Stimulated activated naive CD4-positive, alpha-beta T cell (primary cell): ENCODE data around the gene POLE2.
A peak's percentile ranks its signal among the peaks of the same experiment; 100 is the strongest.
"Not testable (repeated sequence)": the region's sequence is repeated elsewhere in the genome, so short reads cannot be mapped to it uniquely, and the experiment has no call there.

Experiments used
- DNase-seq, 6 experiments: peaks; one replicate each; lab custom pipeline; 2025; lab: John Stamatoyannopoulos, UW

Gene POLE2

GRCh38 chr14:49687942-49688700, at the start of gene POLE2:
TSS of gene POLE2 (minus strand) at chr14:49688214. CDS start at chr14:49688203, 11 bp downstream.
- peak; percentile 34 to 67 (median 59) for DNase-seq

GRCh38 chr14:49735669-49736068, 47.7 kb upstream of the POLE2 start:
- DNase-seq = not testable (repeated sequence)

- no peak for DNase-seq
These were observed 45.8 kb upstream of the POLE2 start for GRCh38 chr14:49733836-49734235.

- DNase-seq = no peak
These were observed 44.9 kb upstream of the POLE2 start for GRCh38 chr14:49732896-49733295.

- DNase-seq = no peak
These were observed 39.2 kb upstream of the POLE2 start for GRCh38 chr14:49727171-49727570.

GRCh38 chr14:49721733-49722435, 33.9 kb upstream of the POLE2 start:
- not testable (repeated sequence) for DNase-seq

GRCh38 chr14:49720744-49721143, 32.7 kb upstream of the POLE2 start:
- DNase-seq = no peak

GRCh38 chr14:49710993-49711392, 23.0 kb upstream of the POLE2 start:
- not testable (repeated sequence) for DNase-seq

GRCh38 chr14:49704471-49704870, 16.5 kb upstream of the POLE2 start:
- not testable (repeated sequence) for DNase-seq

GRCh38 chr14:49703965-49704364, 16.0 kb upstream of the POLE2 start:
- DNase-seq = no peak

GRCh38 chr14:49702725-49703124, 14.7 kb upstream of the POLE2 start:
- DNase-seq = no peak

GRCh38 chr14:49693735-49694124, 5.7 kb upstream of the POLE2 start:
- DNase-seq = not testable (repeated sequence)

GRCh38 chr14:49692811-49693734, 5.1 kb upstream of the POLE2 start, which contains the start of gene KLHDC1:
TSS of gene KLHDC1 (plus strand) at chr14:49693120. CDS start at chr14:49693195, 75 bp downstream.
- DNase-seq = peak; percentile 68 to 83 (median 76)

GRCh38 chr14:49692193-49692757, 4.3 kb upstream of the POLE2 start:
- DNase-seq = peak in 1 of 6 experiments; percentile 11

GRCh38 chr14:49691031-49691430, 3.0 kb upstream of the POLE2 start:
- DNase-seq = no peak

- DNase-seq = peak in 1 of 6 experiments; percentile 6
These were observed 652 bp upstream of the POLE2 start for GRCh38 chr14:49688701-49689030.

- DNase-seq = no peak
These were observed 1.6 kb downstream of the POLE2 start for GRCh38 chr14:49686425-49686824.

- DNase-seq = no peak
These were observed 8.7 kb downstream of the POLE2 start for GRCh38 chr14:49679271-49679670.

GRCh38 chr14:49677643-49678042, 10.4 kb downstream of the POLE2 start:
- no peak for DNase-seq

- no peak for DNase-seq
These were observed 14.4 kb downstream of the POLE2 start for GRCh38 chr14:49673586-49673985.

GRCh38 chr14:49670475-49670874, 17.5 kb downstream of the POLE2 start:
- no peak for DNase-seq
